Measurements from ENCODE around the gene CELF5.
A peak's percentile ranks its signal among the peaks of the same experiment; 100 is the strongest.

- no peak for TF ChIP-seq ZEB2 (tag by site-specific recombination; IDR thresholded peaks at IDR 0.05)
- 0 out of 2 replicates have a peak, but pooled peaks have one; percentile 26 for TF ChIP-seq KLF16 (tag by site-specific recombination; IDR thresholded peaks at IDR 0.05)
- no peak for TF ChIP-seq TCF7L2 (IDR thresholded peaks at IDR 0.05; ENCODE audit: borderline replicate concordance, low read depth, low read length)
- no peak for TF ChIP-seq ZNF585B (tag by site-specific recombination; IDR thresholded peaks at IDR 0.05)
- no peak for TF ChIP-seq ZBTB17 (tag by site-specific recombination; IDR thresholded peaks at IDR 0.05)
- no peak for TF ChIP-seq ZSCAN5A (tag by site-specific recombination; IDR thresholded peaks at IDR 0.05)
- no peak for TF ChIP-seq ZNF37A (tag by site-specific recombination; IDR thresholded peaks at IDR 0.05)
- TF ChIP-seq MYNN (tag by site-specific recombination; IDR thresholded peaks at IDR 0.05; ENCODE audit: borderline replicate concordance), result no peak
- TF ChIP-seq ZNF416 (tag by site-specific recombination; IDR thresholded peaks at IDR 0.05), result no peak
- TF ChIP-seq ZBTB49 (tag by site-specific recombination; IDR thresholded peaks at IDR 0.05; ENCODE audit: low read depth), result no peak
- TF ChIP-seq SP2 (tag by site-specific recombination; IDR thresholded peaks at IDR 0.05), result peak; percentile 78
- TF ChIP-seq ZSCAN23 (tag by site-specific recombination; IDR thresholded peaks at IDR 0.05), result no peak
Measured at GRCh38 chr19:3284759-3285646, 60.5 kb downstream of the CELF5 start.
